Natural killer cell (primary cell): ENCODE data around the gene C4BPA. TPM values are rescaled to one million over a fixed set of nuclear protein-coding genes. Genes with fewer than 3 reads are reported as not detected.

Source experiments
- ATAC-seq, 3 donors: fragments of 150-1000 bp in 2 of 3; fragments of 200-7000 bp in 1 of 3; cut with Tn5 transposase; 1 replicate in 1 of 3; 2 replicates in 2 of 3; pipeline ENCODE4 v1.10.0; 2021; ENCODE audit warnings: mild to moderate bottlenecking in 2 of 3, moderate library complexity in 2 of 3
- DNase-seq, 2 donors: peaks; one replicate each; pipeline versions ENCODE4 v3.0.0 to v3.0.0-alpha.2; 2013 to 2021; ENCODE audit warnings: mixed read lengths in 1 of 2
- H3K27ac ChIP-seq: one replicate; pipeline ENCODE4 v1.5.1; 2013; ENCODE audit warnings: mild to moderate bottlenecking, low read length
- H3K27me3 ChIP-seq: one replicate; pipeline ENCODE4 v1.6.1; 2013; ENCODE audit warnings: low read length; ENCODE audit not compliant: control insufficient read depth, insufficient read depth
- H3K36me3 ChIP-seq: one replicate; pipeline ENCODE4 v1.6.1; 2013; ENCODE audit warnings: low read length; ENCODE audit not compliant: control insufficient read depth, insufficient read depth
- H3K4me1 ChIP-seq: one replicate; pipeline ENCODE4 v1.6.1; 2013; ENCODE audit warnings: low read length; ENCODE audit not compliant: control insufficient read depth, insufficient read depth
- H3K4me3 ChIP-seq: one replicate; pipeline ENCODE4 v1.5.1; 2013; ENCODE audit warnings: low read length
- H3K9me3 ChIP-seq: one replicate; pipeline ENCODE4 v1.6.1; 2013; ENCODE audit warnings: low read length; ENCODE audit not compliant: control insufficient read depth, insufficient read depth
- H3K27ac Mint-ChIP-seq, 2 donors: one replicate each; pipeline ENCODE4 v1.8.0; 2022; ENCODE audit warnings: mild to moderate bottlenecking in 2 of 2, mixed read lengths in 2 of 2, moderate library complexity in 1 of 2
- H3K27me3 Mint-ChIP-seq, 2 donors: one replicate each; pipeline ENCODE4 v1.8.0; 2022; ENCODE audit warnings: low read depth in 2 of 2, mixed read lengths in 2 of 2
- H3K36me3 Mint-ChIP-seq: one replicate; pipeline ENCODE4 v1.8.0; 2022; ENCODE audit warnings: mixed read lengths
- H3K4me1 Mint-ChIP-seq, 2 donors: one replicate each; pipeline ENCODE4 v1.8.0; 2022; ENCODE audit warnings: mixed read lengths in 2 of 2
- H3K4me3 Mint-ChIP-seq: one replicate; pipeline ENCODE4 v1.8.0; 2022; ENCODE audit warnings: mild to moderate bottlenecking, moderate library complexity, mixed read lengths
- H3K9me3 Mint-ChIP-seq, 2 donors: one replicate each; pipeline ENCODE4 v1.8.0; 2022; ENCODE audit warnings: mixed read lengths in 2 of 2
- WGBS: methylation state at CpG from one replicate; pipeline ENCODE4 v1.1.7; 2013; ENCODE audit warnings: missing lambda C conversion rate; ENCODE audit not compliant: insufficient coverage; 5-methylcytosine and 5-hydroxymethylcytosine counted together
- intact Hi-C: fragments of 100-400 bp; cut with micrococcal nuclease; formaldehyde crosslinking; loops from one replicate; pipeline ENCODE4 v1.14.2; 2022
- total RNA-seq, 4 donors: library from RNA; stranded (reverse); fragments of 120-200 nt in 1 of 4; gene quantifications; one replicate each; pipeline versions ENCODE4 v1.2.3 to v1.2.4, GENCODE V29; 2013 to 2022
- TF ChIP-seq, protein P1 (sequence below): fragments of 200-600 bp; IDR thresholded peaks from one replicate; pipeline ENCODE4 v1.8.0; 2022; ENCODE audit warnings: antibody characterized with exemption

The C4BPA gene
- total RNA-seq, 3 donors from 2014 or later (not counting 1 experiment from before 2014, with no cell fraction given), result not detected

GRCh38 chr1:207145401-207146058 is 41.5 kb downstream of the C4BPA start:
- Histone ChIP-seq H3K36me3 (no peaks in the 10 kb centered on the region), H3K4me3 (no peak overlapping the region), H3K27me3 (no peaks in the 10 kb centered on the region), H3K27ac (no peak overlapping the region), H3K4me1 (no peaks in the 10 kb centered on the region), H3K9me3 (no peaks in the 10 kb centered on the region)
- peaks cover 13 to 27% of the 10 kb centered on the region in 2 donors for H3K27me3 Mint-ChIP-seq
- WGBS, result 57% methylated on average over 5 of the region's 5 CpGs
- H3K4me1 Mint-ChIP-seq, result no peaks in the 10 kb centered on the region
- intact Hi-C loops, result no loop called here
- no peaks in the 10 kb centered on the region for H3K9me3 Mint-ChIP-seq
- TF ChIP-seq, protein P1, sequence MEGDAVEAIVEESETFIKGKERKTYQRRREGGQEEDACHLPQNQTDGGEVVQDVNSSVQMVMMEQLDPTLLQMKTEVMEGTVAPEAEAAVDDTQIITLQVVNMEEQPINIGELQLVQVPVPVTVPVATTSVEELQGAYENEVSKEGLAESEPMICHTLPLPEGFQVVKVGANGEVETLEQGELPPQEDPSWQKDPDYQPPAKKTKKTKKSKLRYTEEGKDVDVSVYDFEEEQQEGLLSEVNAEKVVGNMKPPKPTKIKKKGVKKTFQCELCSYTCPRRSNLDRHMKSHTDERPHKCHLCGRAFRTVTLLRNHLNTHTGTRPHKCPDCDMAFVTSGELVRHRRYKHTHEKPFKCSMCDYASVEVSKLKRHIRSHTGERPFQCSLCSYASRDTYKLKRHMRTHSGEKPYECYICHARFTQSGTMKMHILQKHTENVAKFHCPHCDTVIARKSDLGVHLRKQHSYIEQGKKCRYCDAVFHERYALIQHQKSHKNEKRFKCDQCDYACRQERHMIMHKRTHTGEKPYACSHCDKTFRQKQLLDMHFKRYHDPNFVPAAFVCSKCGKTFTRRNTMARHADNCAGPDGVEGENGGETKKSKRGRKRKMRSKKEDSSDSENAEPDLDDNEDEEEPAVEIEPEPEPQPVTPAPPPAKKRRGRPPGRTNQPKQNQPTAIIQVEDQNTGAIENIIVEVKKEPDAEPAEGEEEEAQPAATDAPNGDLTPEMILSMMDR, result no peak
- H3K4me3 Mint-ChIP-seq, result no peak overlapping the region
- DNase-seq (no peak), ATAC-seq (no peak)
- H3K27ac Mint-ChIP-seq, result no peak overlapping the region
- no peaks in the 10 kb centered on the region for H3K36me3 Mint-ChIP-seq

- H3K27ac ChIP-seq, result no peak overlapping the region
- H3K27ac Mint-ChIP-seq, result no peak overlapping the region
- TF ChIP-seq, protein P1, result no peak
- H3K36me3 Mint-ChIP-seq, result peaks cover 10% of the 10 kb centered on the region
- H3K4me3 ChIP-seq, result no peak overlapping the region
- no peaks in the 10 kb centered on the region for H3K4me1 Mint-ChIP-seq
- intact Hi-C loops, result no loop called here
- peaks cover 7% of the 10 kb centered on the region for H3K9me3 ChIP-seq
- peaks cover 2 to 3% of the 10 kb centered on the region in 2 donors for H3K9me3 Mint-ChIP-seq
- peaks cover 18 to 24% of the 10 kb centered on the region in 2 donors for H3K27me3 Mint-ChIP-seq
- H3K4me3 Mint-ChIP-seq, result no peak overlapping the region
- no peaks in the 10 kb centered on the region for H3K4me1 ChIP-seq
- ATAC-seq, result no peak
- no peak for DNase-seq
- H3K36me3 ChIP-seq, result no peaks in the 10 kb centered on the region
- no peaks in the 10 kb centered on the region for H3K27me3 ChIP-seq
Observed at GRCh38 chr1:207151920-207152319, 47.9 kb downstream of the C4BPA start.

GRCh38 chr1:207152792-207153468 is 48.9 kb downstream of the C4BPA start:
- H3K36me3 Mint-ChIP-seq, result peaks cover 10% of the 10 kb centered on the region

More at GRCh38 chr1:207152792-207153468, 48.9 kb downstream of the C4BPA start:
- Histone ChIP-seq H3K36me3 (no peaks in the 10 kb centered on the region), H3K27me3 (no peaks in the 10 kb centered on the region), H3K27ac (no peak overlapping the region), H3K9me3 (peaks cover 12% of the 10 kb centered on the region), H3K4me3 (no peak overlapping the region), H3K4me1 (no peaks in the 10 kb centered on the region)
- no peak for DNase-seq
- peaks cover 18 to 21% of the 10 kb centered on the region in 2 donors for H3K27me3 Mint-ChIP-seq
- no peak overlapping the region for H3K4me3 Mint-ChIP-seq
- 83% methylated on average over 5 of the region's 5 CpGs for WGBS
- intact Hi-C loops, result no loop called here
- TF ChIP-seq, protein P1, result no peak
- H3K9me3 Mint-ChIP-seq, result peaks cover 2 to 3% of the 10 kb centered on the region in 2 donors
- ATAC-seq, result no peak
- H3K27ac Mint-ChIP-seq, result no peak overlapping the region
- H3K4me1 Mint-ChIP-seq, result no peaks in the 10 kb centered on the region
